A204.1 (cell line): ENCODE measurements around the gene SMO.

Experiments
- FAIRE-seq: peaks from 2 replicates; lab custom pipeline; 2012; peaks lifted over from hg19 to GRCh38; lab: Jason Lieb, UNC

The SMO gene

DNA sequence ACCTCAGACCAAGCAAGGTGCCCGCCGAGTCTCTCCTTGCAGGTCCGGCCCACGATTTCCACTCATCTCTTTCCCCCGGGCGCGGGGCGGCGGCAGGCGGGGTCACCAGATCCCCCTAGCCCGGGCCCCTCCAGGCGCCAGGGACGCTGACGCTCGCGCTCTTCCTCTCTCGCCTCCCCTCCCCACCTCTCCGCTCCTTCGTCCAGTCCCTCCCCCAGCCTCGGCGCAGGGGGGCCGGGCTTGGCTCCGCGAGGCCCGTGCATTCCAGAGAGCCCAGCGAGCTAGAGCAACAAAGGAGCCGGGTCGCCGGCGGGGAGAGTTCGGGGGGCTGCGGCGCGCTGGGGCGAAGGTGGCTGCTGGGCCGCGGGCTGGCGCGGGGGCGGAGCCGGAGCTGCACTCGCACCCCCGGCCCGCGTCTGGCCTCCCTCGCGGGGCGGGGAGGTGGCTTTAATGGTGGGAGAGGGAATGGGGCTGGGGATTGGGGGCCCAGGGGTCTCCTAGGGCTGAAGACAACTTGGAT lies at the start of gene SMO:
Gene SMO (plus strand): TSS at position 262 of the 520 bp plus-strand sequence. CDS start 519 bp downstream, outside the sequence.
- FAIRE-seq: no peak

DNA sequence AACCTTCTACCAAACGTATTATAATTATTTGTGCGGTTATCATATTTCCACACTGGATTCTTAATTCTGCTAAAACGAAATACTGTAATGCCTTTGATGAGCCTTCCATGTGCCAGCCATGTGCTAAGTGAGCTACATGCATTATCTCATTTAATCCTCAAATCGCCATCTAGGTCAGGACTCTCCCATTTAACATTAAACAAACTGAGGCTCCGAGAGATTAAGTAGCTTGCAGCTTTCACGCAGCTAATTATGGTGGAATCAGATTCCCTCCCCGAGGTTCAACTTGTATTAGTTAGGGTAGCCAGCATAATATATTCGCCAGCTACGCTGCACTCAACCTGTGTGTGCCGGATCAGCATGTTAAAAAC lies 44.7 kb upstream of the SMO start:
- FAIRE-seq: no peak

DNA sequence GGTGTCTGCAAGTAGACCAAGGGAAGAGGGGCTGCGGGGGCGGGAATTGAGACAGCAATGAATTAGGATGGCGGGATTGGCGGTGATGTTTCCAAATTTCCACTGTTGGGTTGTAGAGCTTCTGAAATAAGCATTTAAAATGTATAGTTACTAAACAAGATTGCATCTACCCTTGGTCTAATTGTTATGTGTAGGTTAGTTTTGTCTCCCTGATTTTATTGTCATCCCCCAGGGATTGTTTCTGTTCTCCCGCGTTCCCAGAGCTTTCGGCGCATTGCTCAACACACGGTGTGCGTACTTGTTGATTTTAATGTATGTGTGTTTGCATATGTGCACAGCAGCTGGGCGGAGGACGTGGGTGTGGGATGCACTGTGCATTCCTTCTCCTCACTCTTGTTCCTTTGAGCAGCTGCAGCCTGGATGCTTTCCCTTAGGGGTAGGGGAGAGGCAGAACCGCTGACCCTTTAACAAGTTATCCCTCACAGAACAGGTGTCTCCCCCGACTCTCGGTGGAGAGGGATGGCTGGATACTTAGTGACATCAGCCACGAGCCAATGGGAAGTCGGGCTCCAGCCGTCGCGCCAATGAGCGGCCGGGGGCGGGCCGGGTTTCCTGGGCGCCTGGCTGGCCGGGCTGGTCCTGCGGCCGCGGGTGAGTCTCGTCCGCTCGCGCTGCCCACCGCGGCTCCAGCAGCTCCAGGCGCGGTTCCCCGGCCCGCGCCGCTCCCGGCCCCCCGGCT lies 44.2 kb upstream of the SMO start, which contains the start of gene TSPAN33:
Gene TSPAN33 (plus strand): TSS at position 613 of the 739 bp plus-strand sequence. CDS start 274 bp downstream, outside the sequence.
- FAIRE-seq: no peak

DNA sequence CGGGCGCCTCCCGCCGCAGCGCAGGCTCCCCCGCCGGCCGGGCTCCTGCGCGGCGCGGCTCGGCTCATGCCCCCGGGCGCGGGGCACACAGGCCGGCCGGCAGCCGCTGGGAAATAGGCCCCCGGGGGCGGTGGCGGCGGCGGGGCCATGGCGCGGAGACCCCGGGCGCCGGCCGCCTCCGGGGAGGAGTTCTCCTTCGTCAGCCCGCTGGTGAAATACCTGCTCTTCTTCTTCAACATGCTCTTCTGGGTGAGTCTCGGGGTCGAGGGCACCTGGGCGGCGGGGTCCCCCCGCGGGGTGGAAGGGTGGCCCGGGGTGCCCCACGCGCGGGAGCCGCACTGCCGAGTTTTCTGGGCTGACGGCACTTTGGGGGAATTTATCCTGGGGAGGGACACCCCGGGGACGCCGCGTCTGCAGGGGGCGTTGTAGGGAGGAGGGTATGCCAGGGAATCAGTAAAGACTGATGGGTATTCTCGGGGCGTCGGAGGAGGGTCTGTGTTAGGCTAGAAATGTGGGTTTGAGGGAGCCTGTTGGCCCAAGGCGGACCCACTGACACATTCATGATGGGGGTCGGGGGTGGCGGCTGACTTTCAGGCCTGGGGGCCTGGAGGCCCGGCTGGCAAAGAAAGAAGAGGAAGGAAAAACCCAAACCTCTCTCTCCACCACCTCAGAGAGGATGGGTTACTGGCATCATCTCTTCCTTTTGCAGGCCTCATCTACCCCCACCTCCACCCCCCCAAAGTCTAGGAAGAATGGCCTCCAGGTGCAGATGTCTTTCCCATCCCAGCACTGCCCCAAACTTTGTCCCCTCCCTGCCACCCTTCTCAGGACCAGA lies 43.4 kb upstream of the SMO start:
- FAIRE-seq: no peak

DNA sequence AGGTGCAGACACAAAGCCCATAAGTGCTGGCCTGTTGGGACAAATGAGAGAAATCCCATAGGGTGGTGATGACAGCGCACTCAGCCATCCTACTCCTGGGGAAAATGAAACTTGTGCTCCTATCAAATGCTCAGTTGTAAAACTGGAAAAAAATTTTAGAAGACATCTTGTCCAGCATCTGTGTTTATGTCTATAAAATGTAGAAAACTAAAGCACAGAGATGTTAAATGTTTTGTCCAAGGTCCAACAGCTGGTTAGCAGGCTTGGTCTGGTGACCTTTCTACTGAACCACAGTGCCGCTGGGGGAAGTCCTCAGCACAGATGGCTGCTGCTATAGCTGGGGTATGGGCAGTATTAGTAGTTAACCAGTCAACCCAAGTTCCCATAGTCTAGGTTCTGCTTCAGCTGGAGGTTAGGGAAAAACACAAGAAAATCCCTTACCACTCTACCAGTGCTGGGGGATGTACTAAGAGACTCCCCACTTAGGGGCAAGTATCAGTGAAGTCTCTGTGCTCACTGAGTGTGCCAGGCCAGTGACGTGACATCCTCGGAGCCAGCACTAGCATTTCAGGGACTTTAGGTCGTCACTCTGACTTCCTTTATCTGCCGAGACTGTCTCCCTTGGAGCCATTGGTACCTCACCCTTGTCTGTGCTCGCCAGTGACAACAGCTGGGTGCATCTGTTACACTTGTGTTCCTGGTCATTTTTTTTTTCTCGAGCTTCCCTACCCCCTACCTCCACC lies 42.0 kb upstream of the SMO start:
- no peak for FAIRE-seq

DNA sequence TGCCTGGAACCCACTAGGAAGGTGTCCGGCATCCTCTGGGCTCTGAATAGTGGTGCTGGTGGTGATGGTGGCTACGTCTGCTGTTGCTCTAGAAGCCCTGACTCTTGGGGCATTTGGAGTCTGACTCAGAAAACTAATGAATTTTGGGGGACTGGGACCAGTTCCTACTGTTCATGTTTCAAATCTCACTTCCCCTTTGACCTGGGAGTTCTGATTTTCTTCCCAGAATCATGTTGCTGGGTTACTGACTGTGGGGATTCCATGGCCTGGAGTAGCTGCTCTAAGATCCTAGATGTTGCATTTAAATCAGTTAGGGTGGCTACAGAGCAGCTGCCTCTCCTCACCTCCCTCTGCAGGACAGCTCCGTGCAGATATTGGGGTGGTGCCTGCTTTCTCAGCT lies 40.7 kb upstream of the SMO start:
- no peak for FAIRE-seq

DNA sequence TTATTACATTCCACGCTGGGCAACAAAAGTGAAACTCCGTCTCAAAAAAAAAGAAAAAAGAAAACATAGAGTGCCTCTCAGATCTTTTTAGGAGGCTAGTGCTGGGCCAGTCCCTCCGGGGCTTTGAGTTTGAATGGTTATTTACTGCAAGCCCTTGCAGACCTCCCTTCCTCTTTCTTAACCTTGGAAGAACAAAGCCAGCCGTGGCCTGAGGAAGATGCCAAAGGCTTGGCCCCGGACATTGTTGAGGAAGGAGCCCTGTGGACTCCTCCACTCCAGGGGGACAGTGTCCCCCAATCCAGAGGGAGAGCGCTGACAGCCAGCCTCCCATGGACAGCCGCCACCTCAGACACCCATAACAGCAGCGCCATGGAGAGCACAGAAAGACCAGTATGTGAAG lies 38.9 kb upstream of the SMO start:
- no peak for FAIRE-seq

DNA sequence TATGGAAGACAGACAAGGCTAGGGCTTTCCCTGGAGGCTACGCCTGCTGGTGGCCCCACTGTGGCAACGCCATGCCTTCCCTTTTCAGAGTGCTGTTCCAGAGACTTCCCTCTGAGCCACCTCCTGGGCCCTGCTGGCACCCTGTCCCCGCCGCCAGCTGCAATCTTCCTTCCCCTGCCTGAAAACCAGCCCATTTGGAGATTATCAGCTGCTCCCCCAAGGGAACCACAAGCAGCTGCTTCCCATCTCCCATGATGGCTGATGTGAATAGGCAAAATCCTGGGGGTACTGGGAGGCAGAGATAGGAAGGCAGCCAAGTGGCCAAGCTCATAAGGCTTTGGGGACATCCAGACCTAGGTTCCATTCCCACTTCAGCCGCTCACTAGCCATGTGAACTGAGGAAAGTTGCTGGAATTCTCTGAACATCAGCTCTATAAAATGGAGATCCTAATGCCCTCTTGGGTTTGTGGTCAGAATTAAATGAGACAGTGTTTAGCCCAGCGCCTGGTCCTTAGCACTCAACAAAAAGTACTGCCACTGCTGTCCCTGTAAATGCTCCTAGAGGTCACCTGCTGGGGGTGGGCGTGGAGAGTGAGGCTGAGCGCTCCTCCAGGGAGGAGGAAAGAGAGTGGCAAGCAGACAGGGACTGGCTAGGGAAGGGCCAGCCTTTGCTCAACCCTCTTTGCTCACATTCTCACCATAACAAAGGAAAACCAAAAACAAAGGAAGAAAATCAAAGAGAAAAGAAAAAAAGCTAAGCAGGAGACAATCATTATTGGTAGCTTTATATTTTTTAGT lies 38.0 kb upstream of the SMO start:
- no peak for FAIRE-seq

DNA sequence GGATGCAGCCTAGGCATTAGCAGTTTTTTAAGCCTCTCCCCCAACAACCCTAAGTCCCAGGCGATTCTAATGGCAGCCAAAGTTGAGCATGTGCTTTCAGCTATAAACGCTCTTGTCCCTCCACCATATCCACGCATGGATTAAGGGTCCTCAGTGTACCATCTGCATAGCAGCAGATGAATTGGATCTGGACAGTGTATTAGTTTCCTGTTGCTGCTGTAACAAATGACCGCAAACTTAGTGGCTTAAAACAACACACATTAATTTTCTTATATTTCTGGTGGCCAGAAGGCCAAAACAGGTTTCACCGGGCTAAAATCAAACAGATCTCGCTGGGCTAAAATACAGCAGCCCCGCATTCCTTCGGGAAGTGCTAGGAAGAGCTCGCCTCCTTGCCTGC lies 30.8 kb upstream of the SMO start:
- FAIRE-seq: no peak

DNA sequence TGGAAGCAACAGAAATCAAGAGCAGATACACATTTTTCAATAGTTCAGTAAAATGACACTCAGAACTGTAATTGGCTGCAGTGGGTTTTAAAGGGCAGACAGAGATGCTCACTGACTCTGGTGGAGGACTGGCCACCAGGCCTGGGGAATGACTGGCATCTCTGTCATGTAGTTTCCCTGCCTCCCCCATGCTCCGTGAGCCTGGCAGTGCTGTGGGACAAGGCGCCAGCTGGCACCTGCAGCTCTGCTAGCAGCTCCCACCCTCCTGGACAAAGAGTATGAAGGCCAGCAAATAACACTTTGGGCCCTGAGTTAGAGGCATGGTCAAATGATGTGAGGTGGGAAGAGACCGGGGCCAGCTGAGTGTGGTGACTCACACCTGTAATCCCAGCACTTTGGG lies 28.9 kb upstream of the SMO start:
- no peak for FAIRE-seq

DNA sequence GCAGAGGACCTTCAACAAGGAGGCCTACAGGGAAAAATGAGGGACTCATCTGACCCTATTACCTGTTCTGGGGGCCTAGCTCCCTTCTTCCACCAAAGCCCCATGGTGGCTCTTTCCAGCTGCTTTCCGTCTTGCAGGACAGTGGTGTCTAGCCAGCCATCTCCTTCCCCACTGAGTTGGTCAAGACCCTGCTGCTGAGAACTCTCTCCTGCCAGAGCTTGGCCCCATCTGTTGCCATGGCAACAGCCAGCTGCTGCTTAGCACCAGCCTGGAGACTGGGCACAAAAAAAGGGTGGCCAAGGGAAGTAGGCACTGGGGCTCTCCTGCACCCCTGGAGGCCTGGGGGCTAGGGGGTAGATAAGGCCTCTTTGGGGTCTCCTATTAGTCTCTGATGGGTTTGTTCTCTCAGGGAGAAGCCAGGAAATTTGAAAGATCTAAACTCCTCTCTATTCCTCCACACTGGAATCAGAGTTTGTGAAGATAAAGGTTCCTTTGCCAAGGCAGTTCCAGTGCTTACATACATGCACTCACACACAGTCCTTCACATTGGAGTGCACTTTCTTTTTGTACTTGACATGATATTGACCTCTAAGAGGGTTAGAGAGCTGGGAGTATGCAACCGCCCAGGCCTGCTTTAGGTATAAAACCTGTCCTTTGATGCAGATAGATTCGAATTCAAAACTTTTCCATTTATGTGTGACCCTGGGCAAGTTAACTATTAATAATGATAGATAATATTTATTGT lies 28.1 kb upstream of the SMO start:
- no peak for FAIRE-seq

DNA sequence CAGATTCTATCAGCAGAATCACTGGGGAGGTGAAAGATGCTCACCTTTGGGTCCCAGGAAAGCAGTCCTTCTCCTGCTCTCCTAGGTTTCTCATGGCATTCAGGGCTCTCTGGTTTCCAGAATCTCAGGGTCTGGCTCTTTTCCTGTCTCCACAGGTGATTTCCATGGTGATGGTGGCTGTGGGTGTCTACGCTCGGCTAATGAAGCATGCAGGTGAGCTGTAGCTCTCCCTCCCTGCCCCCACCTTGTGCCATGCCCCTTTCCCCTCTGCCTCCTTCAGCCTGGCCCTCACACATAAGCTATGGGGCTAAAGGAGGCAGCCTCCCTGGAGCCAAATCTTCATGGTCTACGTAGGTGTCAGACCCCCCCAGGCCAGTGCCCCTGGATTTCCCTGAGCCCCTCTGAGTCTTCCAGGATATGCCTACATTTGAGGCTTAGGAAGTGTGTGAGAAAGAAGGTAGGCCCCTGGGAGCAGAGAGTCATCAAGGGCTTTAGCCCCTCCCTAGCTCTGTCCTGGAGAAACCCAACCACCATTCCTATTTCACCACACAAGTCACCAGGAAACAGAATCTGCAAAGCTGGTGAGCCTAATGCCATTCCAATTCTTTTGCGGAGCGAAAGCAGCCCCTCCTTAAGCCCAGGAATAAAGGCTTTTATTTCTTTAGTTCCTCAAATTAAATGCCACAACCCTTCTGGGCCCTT lies 26.8 kb upstream of the SMO start:
- no peak for FAIRE-seq

DNA sequence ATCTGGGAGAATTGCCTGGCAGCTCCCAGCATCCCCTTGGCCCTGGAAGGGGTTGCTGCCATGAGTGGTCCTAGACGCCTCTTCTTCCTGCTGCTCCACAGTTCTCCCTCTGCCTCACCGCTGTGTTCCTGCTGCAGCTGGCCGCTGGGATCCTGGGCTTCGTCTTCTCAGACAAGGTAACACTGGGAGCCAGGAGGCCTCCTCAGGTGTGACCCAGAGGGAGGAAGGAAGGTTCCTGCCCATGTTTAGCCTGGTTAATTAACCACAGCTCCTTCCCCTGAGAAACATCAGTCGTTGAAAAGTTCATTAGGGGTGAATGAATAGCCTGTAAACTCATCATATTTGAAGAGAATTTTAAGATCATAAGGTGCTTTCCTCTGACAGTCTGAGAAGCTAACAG lies 25.7 kb upstream of the SMO start:
- FAIRE-seq: no peak

DNA sequence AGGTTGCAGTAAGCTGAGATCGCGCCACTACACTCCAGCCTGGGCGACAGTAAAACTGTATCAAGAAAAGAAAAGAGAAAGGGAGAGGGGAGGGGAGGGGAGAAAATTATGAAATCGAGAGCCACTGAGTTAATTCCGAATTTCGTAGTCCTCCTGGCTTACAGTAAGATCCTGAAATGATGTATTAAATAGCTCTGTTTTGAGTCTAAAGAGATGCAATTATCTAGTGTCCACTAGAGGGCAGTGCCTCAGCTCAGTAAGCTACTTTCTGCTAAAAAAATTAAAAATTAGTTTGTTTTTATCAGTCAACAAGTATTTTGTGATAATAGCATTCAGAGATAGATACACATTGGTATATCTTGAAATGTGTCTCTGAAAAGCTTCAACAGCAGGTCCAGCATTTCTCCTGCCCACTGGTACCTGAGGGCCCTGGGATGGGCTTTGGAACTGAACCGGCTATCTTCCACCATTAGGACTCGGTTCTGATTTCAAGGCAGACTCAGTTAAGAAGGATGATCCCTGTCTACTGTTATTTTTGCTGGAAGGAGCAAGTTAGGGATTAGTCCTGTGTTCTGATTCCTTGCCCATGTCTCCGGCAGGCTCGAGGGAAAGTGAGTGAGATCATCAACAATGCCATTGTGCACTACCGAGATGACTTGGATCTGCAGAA lies 24.4 kb upstream of the SMO start:
- peak; percentile 92 for FAIRE-seq

DNA sequence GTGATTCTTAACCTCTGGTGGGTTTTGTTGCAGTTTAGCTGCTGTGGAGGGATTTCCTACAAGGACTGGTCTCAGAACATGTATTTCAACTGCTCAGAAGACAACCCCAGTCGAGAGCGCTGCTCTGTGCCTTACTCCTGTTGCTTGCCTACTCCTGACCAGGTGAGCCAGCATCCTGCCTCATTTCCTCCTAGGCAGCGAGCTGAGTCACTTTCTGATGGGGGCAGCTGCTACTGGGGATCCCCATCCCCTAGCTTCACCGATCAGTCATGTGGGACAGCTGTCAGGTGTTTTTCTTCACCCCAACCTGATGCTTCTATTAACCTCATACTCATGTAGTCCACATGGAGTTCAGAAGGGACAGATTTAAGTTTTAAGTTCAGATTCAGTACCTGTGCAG lies 21.7 kb upstream of the SMO start:
- no peak for FAIRE-seq

DNA sequence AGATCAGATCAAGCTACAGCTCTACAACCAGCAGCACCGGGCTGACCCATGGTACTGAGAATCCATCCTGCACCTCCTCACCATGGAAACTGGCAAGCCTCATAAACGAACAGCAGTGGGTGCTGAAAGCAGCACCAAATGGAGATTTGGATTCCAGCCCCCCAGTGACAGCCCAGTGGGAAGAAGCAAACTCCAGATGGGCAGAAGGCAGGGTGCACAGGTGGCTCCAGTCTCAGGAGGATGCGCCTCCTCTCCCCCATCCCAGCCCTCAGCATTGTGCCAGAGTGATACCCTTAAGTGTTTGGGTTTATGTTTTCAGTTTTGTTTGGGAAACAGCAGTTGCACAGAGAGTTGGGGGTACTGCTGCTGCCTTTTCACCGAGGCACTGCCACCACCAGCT lies 20.6 kb upstream of the SMO start:
- no peak for FAIRE-seq

DNA sequence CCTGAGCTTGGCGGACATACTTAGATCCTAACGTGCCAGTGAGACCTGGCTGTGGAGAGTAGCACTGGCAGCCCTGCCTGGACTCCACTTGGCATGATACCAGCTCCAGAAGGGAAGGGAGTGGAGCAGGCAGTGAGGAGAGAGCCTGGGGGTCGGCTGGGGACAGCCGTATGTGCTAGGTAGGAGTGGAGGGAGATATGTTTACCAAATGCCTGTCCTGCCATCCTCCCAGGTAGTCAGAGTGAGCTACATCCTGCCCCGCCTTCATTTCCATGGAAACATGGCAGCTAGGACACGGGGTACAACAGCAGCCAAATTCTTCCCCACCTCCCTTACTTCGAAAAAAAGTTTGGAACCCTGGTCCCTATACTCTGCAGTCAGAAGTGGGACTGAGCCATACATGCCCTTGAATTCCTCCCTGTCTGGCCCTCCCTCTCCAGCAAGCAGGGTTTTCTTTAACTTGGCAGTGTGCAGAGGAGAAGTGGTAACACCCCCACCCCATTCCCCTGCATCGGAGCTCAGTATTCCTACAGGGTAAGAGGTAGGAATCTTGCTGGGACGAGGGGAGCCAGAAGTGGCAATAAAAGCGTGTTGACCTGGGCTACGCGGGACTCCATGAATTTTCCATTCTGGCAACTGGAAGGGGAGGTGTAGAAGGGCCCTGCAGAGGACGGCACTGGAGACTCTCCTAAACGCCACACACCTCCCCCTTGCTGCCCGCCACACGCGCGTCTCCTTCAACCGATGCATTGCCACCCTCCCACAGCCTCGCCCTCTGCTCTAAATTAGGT lies 20.0 kb upstream of the SMO start:
- FAIRE-seq: no peak

DNA sequence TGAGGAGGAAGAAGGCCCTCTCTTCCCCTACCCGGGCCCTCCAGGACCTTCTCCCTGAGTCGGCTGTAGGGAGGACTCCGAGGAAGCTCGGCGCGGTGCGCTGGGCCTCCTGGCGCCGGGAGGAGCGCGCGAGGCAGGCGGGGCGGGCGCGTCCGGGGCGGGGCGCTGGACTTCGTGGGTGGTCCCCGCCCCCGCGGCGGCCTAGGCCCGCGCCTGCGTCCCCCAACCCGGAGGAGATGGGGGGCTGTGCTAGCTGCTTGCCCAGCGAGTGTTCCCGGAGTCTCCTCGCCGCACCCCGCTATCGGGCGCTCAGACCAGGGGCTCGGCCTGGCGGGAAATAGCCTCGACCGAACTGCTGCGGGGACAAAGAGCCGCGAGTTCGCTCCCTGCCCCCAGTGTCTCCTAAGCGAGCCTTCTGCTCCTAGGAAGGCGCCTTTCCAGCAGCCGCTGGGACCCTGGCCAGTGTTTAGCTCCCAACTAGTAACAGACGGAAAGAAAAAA lies 19.2 kb upstream of the SMO start:
- FAIRE-seq: no peak
